H9 (cell line): ENCODE results near the gene SPNS3. TPM values are rescaled to one million over a fixed set of nuclear protein-coding genes. Genes with fewer than 3 reads are reported as not detected.

ENCODE experiments used
- DNase-seq: peaks from one replicate; pipeline ENCODE4 v3.0.0-alpha.2; 2017
- H2AFZ ChIP-seq: one replicate; pipeline ENCODE4 v1.6.1; 2013; ENCODE audit warnings: mild to moderate bottlenecking, low read length, control low read depth, moderate library complexity
- H2AK5ac ChIP-seq: 2 replicates; pipeline ENCODE4 v1.6.1; 2013; ENCODE audit warnings: low read length, control low read depth, mixed read lengths; ENCODE audit not compliant: insufficient read length
- H2BK120ac ChIP-seq: one replicate; pipeline ENCODE4 v1.6.1; 2013; ENCODE audit warnings: low read depth, mild to moderate bottlenecking, low read length, control low read depth, inconsistent platforms; ENCODE audit not compliant: poor library complexity, severe bottlenecking
- H2BK12ac ChIP-seq: 2 replicates; pipeline ENCODE4 v1.6.1; 2013; ENCODE audit warnings: low read length, control low read depth, mixed read lengths, low read depth; ENCODE audit not compliant: insufficient read length
- H2BK15ac ChIP-seq: 2 replicates; pipeline ENCODE4 v1.6.1; 2013; ENCODE audit warnings: low read depth, low read length, control low read depth
- H2BK20ac ChIP-seq: one replicate; pipeline ENCODE4 v1.6.1; 2013; ENCODE audit warnings: low read depth, mild to moderate bottlenecking, low read length, control low read depth, inconsistent platforms; ENCODE audit not compliant: poor library complexity, severe bottlenecking
- H2BK5ac ChIP-seq: 2 replicates; pipeline ENCODE4 v1.6.1; 2013; ENCODE audit warnings: low read length, control low read depth, mixed read lengths; ENCODE audit not compliant: insufficient read length
- H3K14ac ChIP-seq: 2 replicates; pipeline ENCODE4 v1.6.1; 2013; ENCODE audit warnings: low read length, control low read depth; ENCODE audit not compliant: insufficient read depth
- H3K18ac ChIP-seq: 2 replicates; pipeline ENCODE4 v1.6.1; 2013; ENCODE audit warnings: low read depth, mild to moderate bottlenecking, mixed read lengths, low read length, control low read depth; ENCODE audit not compliant: insufficient read length
- H3K23ac ChIP-seq: 2 replicates; pipeline ENCODE4 v1.6.1; 2013; ENCODE audit warnings: low read length, control low read depth, mixed read lengths, low read depth; ENCODE audit not compliant: insufficient read length
- H3K23me2 ChIP-seq: 2 replicates; pipeline ENCODE4 v1.6.1; 2013; ENCODE audit warnings: low read depth, mild to moderate bottlenecking, mixed read lengths, low read length, control low read depth; ENCODE audit not compliant: insufficient read length, poor library complexity, severe bottlenecking
- H3K27ac ChIP-seq: 2 replicates; pipeline ENCODE4 v1.5.1; 2013; ENCODE audit warnings: low read length, control low read depth, mixed read lengths, low read depth; ENCODE audit not compliant: insufficient read length
- H3K27me3 ChIP-seq: 2 replicates; pipeline ENCODE4 v1.6.1; 2013; ENCODE audit warnings: low read length, control low read depth, inconsistent platforms; ENCODE audit not compliant: insufficient read depth
- H3K4ac ChIP-seq: 2 replicates; pipeline ENCODE4 v1.6.1; 2013; ENCODE audit warnings: low read depth, mild to moderate bottlenecking, control low read depth, inconsistent platforms, low read length, moderate library complexity
- H3K4me1 ChIP-seq: 2 replicates; pipeline ENCODE4 v1.6.1; 2013; ENCODE audit warnings: low read length, control low read depth, inconsistent platforms; ENCODE audit not compliant: insufficient read depth
- H3K4me2 ChIP-seq: 2 replicates; pipeline ENCODE4 v1.6.1; 2013; ENCODE audit warnings: low read length, control low read depth, mixed read lengths; ENCODE audit not compliant: insufficient read length, insufficient read depth
- H3K56ac ChIP-seq: 2 replicates; pipeline ENCODE4 v1.6.1; 2013; ENCODE audit warnings: low read depth, mild to moderate bottlenecking, mixed read lengths, low read length, control low read depth; ENCODE audit not compliant: insufficient read length
- H3K79me1 ChIP-seq: 2 replicates; pipeline ENCODE4 v1.6.1; 2013; ENCODE audit warnings: low read depth, mild to moderate bottlenecking, moderate library complexity, low read length, control low read depth, inconsistent platforms; ENCODE audit not compliant: insufficient read depth, poor library complexity, severe bottlenecking
- H3K79me2 ChIP-seq: 2 replicates; pipeline ENCODE4 v1.6.1; 2013; ENCODE audit warnings: low read length, control low read depth, inconsistent platforms; ENCODE audit not compliant: insufficient read depth
- H3K9ac ChIP-seq: 2 replicates; pipeline ENCODE4 v1.6.1; 2013; ENCODE audit warnings: low read length, control low read depth, mixed read lengths; ENCODE audit not compliant: insufficient read length; ENCODE audit errors: extremely low read depth
- H3K9me3 ChIP-seq: one replicate; pipeline ENCODE4 v1.6.1; 2013; ENCODE audit warnings: low read depth, low read length, inconsistent platforms; ENCODE audit not compliant: control insufficient read depth
- H3T11ph ChIP-seq: one replicate; pipeline ENCODE4 v1.6.1; 2013; ENCODE audit warnings: mild to moderate bottlenecking, low read length, control low read depth, inconsistent platforms
- H4K20me1 ChIP-seq: one replicate; pipeline ENCODE4 v1.6.1; 2013; ENCODE audit not compliant: control insufficient read depth, insufficient read length, insufficient read depth
- H4K5ac ChIP-seq: 2 replicates; pipeline ENCODE4 v1.6.1; 2013; ENCODE audit warnings: low read depth, mild to moderate bottlenecking, mixed read lengths, low read length, control low read depth; ENCODE audit not compliant: insufficient read length
- H4K8ac ChIP-seq: replicated peaks from 2 replicates; pipeline ENCODE4 v1.6.1; 2013; ENCODE audit warnings: low read length, control low read depth, mixed read lengths, low read depth; ENCODE audit not compliant: insufficient read length
- H4K91ac ChIP-seq: 2 replicates; pipeline ENCODE4 v1.6.1; 2013; ENCODE audit warnings: low read depth, mild to moderate bottlenecking, moderate library complexity, mixed read lengths, low read length, control low read depth; ENCODE audit not compliant: insufficient read length
- H3K27ac Mint-ChIP-seq, 3 experiments: 2 replicates in 2 of 3; 3 replicates in 1 of 3; pipeline ENCODE4 v1.8.0; 2020 to 2021; ENCODE audit warnings: mixed read lengths in 3 of 3, mild to moderate bottlenecking in 1 of 3, moderate library complexity in 1 of 3
- H3K27me3 Mint-ChIP-seq: 2 replicates; pipeline ENCODE4 v1.8.0; 2021; ENCODE audit warnings: low read depth, mild to moderate bottlenecking, moderate library complexity, mixed read lengths
- H3K36me3 Mint-ChIP-seq, 3 experiments: 2 replicates in 2 of 3; 3 replicates in 1 of 3; pipeline ENCODE4 v1.8.0; 2020 to 2021; ENCODE audit warnings: low read depth in 3 of 3, mixed read lengths in 3 of 3; ENCODE audit not compliant: insufficient read depth in 1 of 3
- H3K4me1 Mint-ChIP-seq, 2 experiments: 2 replicates each; pipeline ENCODE4 v1.8.0; 2020; ENCODE audit warnings: mixed read lengths in 2 of 2
- H3K4me3 Mint-ChIP-seq, 2 experiments: 2 replicates in 1 of 2; 3 replicates in 1 of 2; pipeline ENCODE4 v1.8.0; 2020 to 2021; ENCODE audit warnings: mild to moderate bottlenecking in 2 of 2, mixed read lengths in 2 of 2, moderate library complexity in 1 of 2
- H3K9me3 Mint-ChIP-seq, 2 experiments: 2 replicates in 1 of 2; 3 replicates in 1 of 2; pipeline ENCODE4 v1.8.0; 2020; ENCODE audit warnings: mild to moderate bottlenecking in 2 of 2, mixed read lengths in 2 of 2, moderate library complexity in 1 of 2
- CTCF ChIP-seq: fragments of 200-600 bp; sonication (generic); conservative IDR thresholded peaks from 3 replicates; pipeline ENCODE4 v1.8.0; 2021; ENCODE audit warnings: antibody characterized with exemption, mild to moderate bottlenecking
- WGBS: extraction: QIAGEN DNeasy Blood & Tissue Kit; methylation state at CpG from one replicate; pipeline ENCODE4 v1.1.7; 2013; ENCODE audit warnings: missing lambda C conversion rate, low lambda C conversion rate, mixed read lengths; ENCODE audit not compliant: insufficient read length; ENCODE audit errors: extremely low coverage; 5-methylcytosine and 5-hydroxymethylcytosine counted together
- total RNA-seq: library from RNA; stranded (reverse); gene quantifications from 2 replicates; pipeline ENCODE4 v1.2.1, GENCODE V29; 2021

Gene SPNS3
- total RNA-seq, 1 experiment from 2014 or later: not detected

DNA sequence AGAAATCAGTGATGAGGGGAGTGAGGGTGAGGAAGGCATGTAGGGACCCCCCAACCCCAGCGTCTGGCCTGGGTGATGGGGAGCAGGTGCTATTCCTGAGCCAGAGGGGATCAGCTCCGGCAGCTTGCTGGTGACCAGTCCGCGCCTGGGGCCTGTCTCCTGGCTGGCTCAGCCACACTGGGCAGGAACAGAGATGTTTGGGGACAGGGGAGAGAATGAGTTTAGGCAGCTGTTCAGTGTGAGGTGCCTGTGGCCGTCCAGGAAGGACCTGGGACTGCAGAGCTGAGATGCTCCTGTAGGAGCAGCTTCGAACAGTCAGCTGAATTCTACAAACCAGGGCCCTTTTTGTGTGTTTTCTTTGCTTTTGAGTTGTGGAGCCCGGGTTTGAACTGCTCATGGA is 41.7 kb downstream of the SPNS3 start:
- Histone ChIP-seq H2AFZ (no peak overlapping the region), H3K27me3 (no peaks in the 10 kb centered on the region), H2AK5ac (no peak overlapping the region), H3K23me2 (no peaks in the 10 kb centered on the region), H4K20me1 (no peaks in the 10 kb centered on the region), H3T11ph (no peak overlapping the region), H2BK20ac (no peak overlapping the region), H3K23ac (no peak overlapping the region), H3K4ac (no peak overlapping the region), H3K18ac (no peak overlapping the region), H3K79me1 (no peaks in the 10 kb centered on the region), H2BK12ac (no peak overlapping the region), H3K4me1 (no peaks in the 10 kb centered on the region), H2BK5ac (no peak overlapping the region), H4K8ac (no peak overlapping the region), H3K9ac (no peak overlapping the region), H4K5ac (no peak overlapping the region), H3K4me2 (no peak overlapping the region), H3K56ac (no peak overlapping the region), H3K79me2 (no peaks in the 10 kb centered on the region), H3K14ac (no peak overlapping the region), H4K91ac (no peak overlapping the region), H3K9me3 (no peaks in the 10 kb centered on the region), H2BK120ac (no peak overlapping the region), H2BK15ac (no peak overlapping the region), H3K27ac (no peak overlapping the region)
- peaks cover 13 to 20% of the 10 kb centered on the region in 2 experiments for H3K4me1 Mint-ChIP-seq
- no peak for TF ChIP-seq CTCF
- H3K9me3 Mint-ChIP-seq: no peaks in the 10 kb centered on the region
- WGBS: no CpG with 5 or more reads among the region's 7 CpGs
- no peak overlapping the region for H3K27ac Mint-ChIP-seq
- no peaks in the 10 kb centered on the region for H3K36me3 Mint-ChIP-seq
- H3K27me3 Mint-ChIP-seq: peaks cover 3% of the 10 kb centered on the region
- DNase-seq: no peak
- no peak overlapping the region for H3K4me3 Mint-ChIP-seq
